Stimulated activated CD8-positive, alpha-beta memory T cell treated with anti-CD3 and anti-CD28 coated beads, Interleukin-4, amount 100 ng/mL, for 4 hours (primary cell): ENCODE results near the gene NOS3.

Experiments used
- DNase-seq, 2 donors: peaks; one replicate each; pipeline ENCODE4 v3.0.0-alpha.2; 2020; ENCODE audit warnings: low read depth in 2 of 2, low spot score in 1 of 2

NOS3 gene

GRCh38 chr7:150951521-150951920 is 39.3 kb upstream of the NOS3 start:
- no peak for DNase-seq

- DNase-seq, result no peak
Observed at GRCh38 chr7:150952331-150953050, 38.3 kb upstream of the NOS3 start.

DNA sequence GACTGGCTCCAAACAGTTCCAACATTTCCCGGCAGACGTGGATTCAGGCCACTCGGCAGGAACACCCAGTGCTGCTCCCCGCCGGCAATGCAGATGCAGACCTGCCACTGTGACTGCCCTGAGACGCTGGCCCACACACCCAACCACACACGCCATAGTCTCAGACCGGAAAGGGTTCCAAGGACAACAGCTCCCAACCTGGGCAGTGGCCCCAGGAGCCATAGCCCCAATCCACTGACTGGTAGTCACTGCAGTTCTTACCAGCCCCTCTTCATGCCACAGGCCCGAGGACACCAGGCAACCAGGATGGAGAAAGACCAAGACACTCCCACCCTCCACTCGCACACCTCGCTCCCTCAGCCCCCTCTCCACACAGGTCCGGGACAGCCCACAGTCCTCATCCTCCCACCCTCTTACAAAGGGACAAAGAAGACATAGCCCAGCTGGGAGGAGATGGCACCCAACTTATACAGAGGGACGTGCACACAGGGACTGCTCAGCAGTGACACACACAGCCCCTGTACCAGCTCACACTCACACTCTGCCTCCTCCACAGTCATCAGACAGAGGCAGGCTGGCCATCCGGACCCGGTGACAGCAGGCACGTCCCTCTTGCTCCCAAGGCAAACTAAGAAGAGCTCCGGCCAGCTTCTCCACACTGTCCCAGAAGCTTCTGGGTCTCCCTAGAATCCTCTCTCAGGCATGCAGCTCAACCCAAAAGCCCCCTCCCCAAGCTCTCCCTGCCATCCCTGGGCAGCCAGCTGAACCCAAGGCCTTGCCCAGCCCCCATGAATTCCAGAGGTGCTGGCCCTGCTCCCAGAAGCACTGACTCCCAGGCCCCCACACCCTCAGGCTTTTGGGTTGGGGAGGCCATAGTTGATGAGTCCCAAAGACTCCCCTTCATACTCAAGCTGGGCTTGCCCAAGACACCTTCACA is 37.5 kb upstream of the NOS3 start:
- DNase-seq, result no peak

DNA sequence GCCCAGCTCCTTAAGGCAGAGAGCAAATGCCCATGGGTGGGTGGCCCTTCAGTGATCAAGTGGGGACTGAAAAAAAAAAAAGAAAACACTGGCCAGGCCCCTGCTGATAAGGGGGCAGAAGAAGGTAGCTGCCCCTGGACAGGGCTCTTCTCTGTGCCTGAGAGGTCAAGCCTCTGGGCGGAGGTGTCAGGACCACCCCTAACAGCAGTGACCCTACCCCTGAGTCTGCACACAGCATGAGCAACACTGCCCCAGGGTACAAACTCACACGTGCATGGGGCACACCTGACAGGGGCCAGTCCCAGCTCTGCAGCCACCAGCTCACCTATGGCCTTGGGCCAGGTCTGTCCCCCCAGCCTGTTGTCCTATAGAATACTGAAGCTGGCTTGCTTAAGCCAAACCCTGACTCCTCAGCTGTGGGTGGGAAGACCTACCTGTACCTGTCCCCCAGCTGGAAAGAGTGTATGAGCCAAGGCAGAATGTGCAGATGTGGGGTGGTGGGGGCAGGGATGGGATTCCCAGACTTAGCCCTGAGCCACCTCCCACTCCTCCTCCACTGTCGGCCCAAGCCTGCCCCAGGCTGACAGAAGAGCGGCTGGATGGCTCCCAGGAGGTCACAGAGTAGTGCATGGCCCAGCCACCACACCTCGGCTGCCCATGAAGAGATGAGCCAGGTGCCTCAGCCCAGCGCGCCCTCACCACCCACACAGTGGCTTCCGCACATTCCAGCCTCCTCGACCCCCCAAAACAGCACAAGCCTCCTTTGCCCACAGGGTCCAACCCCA is 36.4 kb upstream of the NOS3 start:
- no peak for DNase-seq

DNA sequence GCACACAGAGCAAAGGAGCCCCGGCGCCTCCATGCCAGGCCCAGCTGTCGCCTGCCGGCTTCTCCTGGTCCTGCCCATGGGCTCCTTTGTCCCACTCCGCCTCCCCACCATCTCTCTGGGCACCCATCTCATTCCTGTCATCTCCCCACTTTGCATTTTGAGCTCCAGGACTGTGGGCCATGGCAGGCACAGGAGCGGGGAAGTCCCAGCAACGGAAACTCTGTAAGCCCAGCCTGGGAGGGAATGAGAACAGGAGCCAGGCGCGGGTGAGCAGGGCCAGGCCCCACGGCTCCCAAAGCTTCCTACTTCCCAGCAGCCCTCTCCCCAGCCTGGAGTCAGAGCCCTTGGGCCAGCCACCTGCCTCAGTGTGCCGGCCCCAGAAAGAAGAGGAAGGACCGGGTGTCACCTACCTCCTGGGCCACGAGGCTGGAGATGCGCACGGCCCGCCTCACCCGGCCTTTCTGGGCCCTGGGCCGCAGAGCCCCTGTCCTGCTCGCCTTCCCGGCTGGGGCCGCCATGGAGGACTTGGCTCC is 35.8 kb upstream of the NOS3 start:
- no peak for DNase-seq

GRCh38 chr7:150955519-150956394 is 35.1 kb upstream of the NOS3 start:
- no peak for DNase-seq

DNA sequence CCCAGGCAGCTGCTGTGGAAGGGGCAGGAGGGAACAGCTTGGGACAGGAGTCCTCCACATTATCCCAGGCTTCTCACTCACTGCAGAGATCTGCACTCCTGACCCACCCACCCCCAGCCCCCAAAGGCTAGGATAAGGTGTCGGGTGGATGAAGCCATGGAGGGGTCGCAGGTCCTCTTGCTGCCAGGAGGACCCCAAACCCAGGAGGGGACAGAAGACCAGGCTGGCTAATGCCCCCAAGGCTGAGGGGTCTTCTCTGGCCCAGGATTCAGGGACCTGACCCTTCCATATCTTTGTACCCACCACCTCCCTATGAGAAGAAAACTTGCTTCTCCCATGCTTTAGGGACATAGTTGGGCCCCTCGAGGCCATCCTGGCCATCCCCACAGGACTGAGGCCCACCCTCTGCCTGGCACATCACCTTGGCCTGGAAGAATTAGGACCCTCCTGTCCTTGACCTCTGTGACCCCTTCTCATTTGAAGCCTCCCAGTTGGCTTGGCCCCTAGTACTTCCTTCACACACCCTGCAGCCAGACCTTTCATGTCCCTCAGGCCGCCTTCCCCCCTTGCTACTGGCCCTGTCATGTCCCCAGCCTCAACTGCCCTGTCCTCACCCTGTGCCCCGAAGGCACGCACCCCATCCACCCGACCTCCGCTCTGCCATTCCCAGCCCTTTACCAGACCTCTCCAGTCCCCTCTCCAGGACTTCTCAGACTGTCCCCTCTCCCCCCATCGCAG is 34.3 kb upstream of the NOS3 start:
- no peak for DNase-seq

DNA sequence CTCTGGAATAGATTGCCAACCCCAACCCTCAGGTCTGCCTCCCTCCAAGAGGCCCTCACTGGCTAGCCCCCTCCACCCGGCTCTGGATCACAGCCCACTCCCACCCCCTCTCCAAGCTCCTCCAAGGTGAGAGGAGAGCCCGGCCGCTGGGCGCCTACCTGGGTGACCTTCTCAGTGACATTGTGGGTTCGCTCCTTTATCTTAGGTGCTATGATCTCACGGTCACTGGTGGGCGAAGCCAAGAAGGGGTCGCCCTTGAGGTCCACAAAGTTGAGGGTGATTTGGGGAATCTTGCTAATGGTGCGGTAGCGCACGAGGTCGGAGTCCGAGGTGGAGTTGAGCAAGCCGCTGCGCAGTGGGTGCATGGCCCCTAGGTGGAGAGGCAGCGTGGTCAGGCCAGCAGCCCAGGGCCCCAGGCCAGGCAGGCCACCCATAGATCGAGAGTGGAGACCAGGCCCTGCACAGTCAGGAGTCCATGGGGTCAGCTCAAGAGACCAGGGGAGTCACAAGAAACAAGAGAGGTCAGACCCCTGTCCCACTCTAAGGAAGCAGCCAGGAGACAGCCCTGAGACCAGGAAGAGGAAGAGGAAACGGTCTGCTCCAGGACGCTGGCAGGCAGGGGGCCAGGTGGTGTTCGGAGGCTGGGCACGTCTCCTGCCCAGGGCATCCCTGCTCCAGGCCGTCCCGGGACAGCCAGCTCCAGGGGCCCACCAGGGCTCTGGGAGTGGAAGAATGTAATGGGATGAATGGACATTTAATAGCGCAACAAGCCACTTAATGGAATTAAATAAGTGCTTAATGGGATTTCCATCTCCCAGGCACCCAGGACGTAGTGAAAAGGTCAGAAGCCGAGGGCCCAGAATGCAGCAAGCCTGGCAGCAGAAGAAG is 33.4 kb upstream of the NOS3 start:
- no peak for DNase-seq

DNA sequence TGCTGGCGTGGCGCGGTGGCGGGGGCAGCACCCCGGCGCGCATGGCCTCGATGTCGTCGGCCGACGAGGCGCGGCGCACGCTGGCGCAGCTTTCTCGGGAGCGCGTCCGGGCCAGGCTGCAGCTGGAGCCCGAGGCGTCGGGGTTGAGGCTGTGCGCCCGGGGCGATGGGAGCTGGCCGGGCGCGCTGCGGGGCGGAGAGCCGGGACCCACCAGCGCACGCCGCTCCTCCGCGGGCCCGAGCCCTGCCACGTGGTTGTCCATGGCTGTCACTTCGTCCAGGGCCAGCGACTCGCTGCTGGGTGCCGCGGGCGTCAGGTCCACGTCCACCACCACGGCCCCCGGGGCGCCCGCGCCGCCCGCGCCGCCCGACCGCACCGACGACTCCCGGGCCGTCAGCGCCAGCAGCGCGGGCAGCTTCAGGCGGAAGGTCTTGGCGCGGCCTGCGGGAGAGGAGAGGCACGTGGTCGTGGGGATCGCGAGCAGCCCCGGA is 32.7 kb upstream of the NOS3 start:
- DNase-seq, result no peak

- no peak for DNase-seq
Observed at GRCh38 chr7:150958597-150958996, 32.2 kb upstream of the NOS3 start.

DNA sequence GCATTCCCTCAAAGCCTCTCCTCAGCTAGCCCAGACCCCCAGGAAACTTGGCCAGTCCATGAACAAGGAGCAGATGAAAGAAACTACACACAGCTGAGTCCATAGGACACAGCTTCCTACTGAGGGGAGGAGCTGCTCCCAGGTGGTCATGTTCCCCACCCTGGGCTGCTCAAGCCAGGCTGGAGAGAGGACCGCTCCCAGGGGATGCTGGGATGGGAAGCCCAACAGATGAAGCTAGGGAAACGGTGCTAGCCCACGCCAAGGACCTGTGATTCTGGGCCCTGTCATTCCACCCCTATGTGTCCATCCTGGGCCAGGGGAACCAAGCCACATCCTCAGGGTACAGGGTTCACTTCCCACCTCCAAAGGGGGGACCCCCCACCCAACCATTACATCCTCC is 31.7 kb upstream of the NOS3 start:
- no peak for DNase-seq

DNA sequence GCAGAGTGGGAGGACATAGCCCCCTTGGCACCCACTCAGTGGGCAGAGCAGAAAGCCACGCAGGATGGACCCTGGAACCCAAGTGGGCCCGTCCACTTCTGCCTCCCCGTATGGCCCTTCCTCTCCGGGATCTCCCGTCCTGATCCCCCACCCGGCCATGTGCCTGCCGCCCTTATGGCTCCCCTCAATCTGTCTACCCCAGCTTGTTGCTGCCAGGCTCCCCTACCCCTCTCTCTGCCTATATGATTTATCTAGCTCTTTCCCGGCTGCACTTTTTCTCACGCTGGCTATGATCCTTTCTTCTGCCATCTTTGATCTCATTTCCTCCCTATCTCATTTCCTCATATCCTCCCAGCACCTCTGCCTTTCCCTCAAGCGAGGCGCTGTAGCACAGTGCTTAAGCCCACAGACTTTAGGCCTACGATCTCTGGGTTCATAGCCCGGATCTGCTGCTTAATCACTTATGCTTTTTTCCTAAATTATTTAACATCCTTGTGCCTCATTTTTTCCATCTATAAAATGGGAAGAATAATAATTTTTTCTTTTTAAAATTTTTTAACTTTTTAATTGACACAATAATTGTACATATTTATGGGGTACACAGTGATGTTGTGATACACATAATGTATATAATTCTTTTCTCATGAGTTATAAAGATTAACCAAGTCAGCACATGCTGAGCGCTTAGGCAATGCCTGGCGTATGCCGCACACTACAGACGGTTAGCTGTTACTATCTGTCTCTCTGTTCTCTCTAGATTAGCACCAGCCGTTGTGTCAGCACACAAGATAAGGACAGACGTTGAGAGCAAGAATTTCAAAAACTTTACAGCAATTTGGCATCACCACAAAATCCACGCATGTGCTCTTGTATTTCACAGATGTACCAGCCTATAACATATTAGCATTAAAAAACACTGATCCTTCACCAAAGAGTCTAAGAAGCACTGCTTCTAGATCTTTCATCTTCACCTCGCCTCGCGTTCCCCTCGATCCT is 30.8 kb upstream of the NOS3 start:
- no peak for DNase-seq

DNA sequence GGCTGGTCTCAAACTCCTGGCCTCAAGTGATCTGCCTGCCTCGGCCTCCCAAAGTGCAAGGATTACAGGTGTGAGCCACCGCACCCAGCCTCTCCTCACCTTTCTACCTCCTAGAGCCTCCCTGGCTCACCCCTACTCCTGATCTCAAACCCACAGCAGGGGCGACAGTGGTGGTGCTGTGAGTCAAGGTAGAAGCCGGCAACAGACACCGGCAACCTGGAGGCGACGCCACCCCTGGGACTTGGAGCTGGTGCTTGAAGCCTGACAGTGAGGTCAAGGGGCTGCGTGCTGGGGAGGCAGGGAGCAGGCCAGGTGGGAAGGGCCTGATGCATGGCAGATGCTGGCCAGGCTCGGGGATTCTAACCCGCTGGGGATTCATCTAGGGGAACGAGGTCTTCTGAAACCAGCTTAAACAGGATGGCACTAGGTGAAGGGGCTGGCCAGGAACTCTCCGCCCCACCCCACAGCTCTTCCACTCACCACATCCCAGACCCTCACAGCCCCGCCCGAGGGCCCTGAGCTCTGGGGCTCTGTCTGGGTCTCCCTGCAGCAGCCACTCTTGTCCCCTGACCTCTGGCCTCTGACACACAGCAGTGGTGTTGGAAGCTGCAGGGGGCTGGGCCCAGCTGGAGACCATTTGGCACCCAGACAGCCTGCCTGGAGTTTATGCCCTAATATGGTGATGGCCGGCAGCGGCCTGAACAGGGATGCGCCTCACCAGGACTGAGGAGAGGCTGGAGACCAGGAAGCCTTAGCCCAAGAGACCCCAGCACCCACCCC is 29.1 kb upstream of the NOS3 start:
- DNase-seq, result no peak

DNA sequence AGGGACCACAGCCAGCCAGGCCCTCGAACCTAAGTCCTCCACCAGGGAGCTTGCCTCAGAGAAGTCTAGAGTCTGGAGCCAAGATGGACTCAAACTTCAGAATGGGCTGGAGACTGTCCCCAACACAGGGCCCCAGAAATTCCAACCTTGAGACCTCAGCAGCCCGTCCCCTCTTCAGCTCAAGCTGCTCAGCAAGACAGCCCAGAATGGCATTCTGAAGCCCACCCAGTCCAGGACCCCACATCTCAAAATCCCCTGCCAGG is 28.6 kb upstream of the NOS3 start:
- DNase-seq, result no peak

DNA sequence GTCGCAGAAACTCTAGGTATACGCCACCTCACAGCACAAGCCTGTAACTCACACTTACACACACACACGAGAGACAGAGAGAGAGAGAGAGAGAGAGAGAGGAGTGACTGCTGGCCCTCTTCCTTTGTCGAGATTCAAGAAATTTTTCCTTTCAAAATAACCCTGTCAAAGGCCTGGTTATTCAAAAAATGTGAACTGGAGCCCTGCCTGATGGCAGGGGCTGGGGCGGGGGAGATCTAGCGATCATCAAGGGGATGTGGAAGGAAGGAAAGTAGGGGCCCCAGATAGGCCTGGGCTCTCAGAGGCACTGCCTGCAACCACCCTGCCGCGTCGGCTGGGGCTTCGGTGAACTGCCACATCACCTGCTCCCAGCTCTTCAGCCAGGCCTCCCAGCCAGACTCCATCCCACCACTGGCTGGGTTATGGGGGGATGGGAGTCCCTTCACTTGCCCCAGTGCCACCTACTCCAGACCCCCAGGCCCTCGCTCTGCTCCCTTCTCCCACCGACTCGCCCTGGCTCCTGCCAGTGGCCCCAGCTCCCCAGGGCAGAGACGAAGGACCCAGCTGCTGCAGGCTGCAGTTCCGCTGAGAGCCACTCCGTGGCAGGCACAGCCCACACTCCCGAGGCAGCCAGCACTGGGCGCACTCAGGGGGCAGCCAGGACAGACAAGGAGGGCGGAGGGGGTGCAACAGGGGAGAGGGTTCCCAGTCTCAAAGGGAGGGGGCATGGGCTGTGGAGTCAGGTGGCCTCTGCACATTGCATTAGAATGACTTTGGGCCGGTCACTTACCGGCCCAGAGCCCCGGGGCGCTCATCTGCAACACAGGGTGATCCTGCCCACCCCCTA is 28.0 kb upstream of the NOS3 start:
- peak in 1 of 2 donors; percentile 29 for DNase-seq
